Occipital lobe (tissue), 2 donors: Measurements from ENCODE around the gene PPP3CA. TPM values are rescaled to one million over a fixed set of nuclear protein-coding genes. Genes with fewer than 3 reads are reported as not detected.
"Not testable (repeated sequence)": the region's sequence is repeated elsewhere in the genome, so short reads cannot be mapped to it uniquely, and the experiment has no call there.

Source experiments
- DNase-seq: peaks from one replicate; lab custom pipeline; 2025; lab: John Stamatoyannopoulos, UW
- total RNA-seq: library from RNA; depleted of rRNA; stranded (reverse); fragments of >200 nt; gene quantifications from one replicate; pipeline ENCODE4 v1.2.3, GENCODE V29; 2014

PPP3CA gene
- total RNA-seq, 1 donor from 2014 or later = 159 TPM

DNA sequence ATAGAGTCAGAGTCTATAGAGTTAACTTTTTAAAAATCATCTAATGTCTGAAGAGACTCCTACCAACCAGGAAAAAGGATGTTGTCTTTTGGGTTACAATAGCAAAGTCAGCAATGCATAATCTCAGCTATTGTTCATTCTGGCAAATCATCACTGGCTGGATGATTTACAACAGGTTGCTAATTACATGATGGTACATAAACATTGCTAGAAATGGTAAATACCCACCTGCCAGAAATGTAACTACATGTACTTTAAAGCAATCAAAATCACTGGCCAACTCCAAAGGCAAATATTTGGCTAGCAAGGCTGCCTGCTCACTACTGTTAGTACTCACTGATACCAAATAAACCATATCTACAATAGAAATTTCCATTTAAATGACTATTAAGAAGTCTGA lies 91.1 kb downstream of the PPP3CA start:
- DNase-seq = no peak

DNA sequence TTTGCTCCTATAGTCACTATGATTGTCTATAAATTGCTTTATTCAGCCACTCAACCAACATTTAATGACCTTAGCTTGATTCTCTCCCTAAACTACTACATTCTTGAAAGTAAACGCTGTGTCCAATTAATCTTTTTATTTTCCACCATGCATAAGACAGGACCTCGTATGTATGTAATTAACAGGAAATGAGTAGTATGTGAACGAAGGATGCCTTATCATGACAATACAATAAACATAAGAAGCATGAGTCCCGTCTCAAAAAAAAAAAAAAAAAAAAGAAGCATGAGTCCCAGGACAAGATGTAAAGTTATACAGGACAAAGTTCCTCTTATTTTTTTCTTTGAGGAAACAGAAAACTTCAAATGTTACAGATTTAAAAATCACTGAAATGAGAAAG lies 92.5 kb downstream of the PPP3CA start:
- no peak for DNase-seq

- no peak for DNase-seq
These were observed 94.2 kb downstream of the PPP3CA start for GRCh38 chr4:101253121-101253520.

- no peak for DNase-seq
These were observed 94.6 kb downstream of the PPP3CA start for GRCh38 chr4:101252721-101253120.

DNA sequence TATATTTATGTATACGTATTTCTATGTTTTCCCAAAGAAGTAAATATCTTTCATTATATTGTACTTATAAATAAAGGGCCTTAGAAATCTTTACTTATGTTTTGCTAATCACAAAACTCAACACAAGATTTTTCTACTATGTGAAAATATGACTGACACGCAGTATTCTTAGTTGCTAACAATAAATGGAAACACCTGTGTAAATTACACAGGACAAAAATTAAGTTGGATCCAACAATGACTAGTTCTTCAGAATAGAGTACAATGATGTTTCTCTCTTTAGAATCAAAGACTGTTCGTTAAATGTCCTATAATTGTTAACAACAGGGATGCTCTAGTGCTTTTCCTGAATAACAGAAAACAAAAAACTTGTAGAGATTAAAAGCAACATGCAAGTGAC lies 96.1 kb downstream of the PPP3CA start:
- DNase-seq = no peak

DNA sequence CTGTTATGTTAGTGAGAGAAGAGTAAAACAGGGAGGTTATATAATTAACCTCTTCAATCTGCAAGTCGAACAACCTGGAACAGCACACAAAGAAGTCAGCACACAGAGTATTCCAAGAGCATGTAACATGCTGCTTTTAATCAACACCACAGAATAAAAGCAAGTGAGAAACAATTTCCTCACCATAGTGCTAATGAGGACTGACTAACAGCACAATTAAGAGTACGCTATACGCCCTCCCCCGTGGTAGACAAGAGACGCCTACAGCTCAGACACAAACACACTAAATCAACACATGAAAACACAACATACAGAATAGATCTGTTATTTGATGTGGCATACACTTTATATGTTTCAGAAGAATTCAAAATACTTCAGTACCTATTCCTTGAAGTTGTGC lies 103.0 kb downstream of the PPP3CA start:
- no peak for DNase-seq

GRCh38 chr4:101242441-101242840 lies 104.9 kb downstream of the PPP3CA start:
- no peak for DNase-seq

DNA sequence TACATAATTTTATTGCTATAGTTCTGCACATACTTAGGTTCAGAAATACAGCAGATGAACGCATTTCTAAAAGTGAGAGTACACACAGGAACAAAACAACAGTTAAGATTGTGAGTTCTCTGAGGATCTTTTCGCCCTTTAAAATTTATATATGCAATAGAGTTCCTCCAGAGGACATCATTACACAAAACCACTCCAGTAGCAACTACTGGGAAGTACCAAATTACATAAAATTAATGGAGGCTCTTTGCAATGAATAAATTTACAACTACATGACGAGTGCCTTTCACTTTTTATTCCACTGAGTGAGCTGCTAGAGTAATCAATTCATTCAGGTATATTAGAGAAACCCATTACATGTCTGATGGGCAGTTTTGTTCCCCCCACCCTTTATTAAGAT lies 107.2 kb downstream of the PPP3CA start:
- DNase-seq = no peak

- DNase-seq = no peak
These were observed 107.7 kb downstream of the PPP3CA start for GRCh38 chr4:101239665-101240064.

DNA sequence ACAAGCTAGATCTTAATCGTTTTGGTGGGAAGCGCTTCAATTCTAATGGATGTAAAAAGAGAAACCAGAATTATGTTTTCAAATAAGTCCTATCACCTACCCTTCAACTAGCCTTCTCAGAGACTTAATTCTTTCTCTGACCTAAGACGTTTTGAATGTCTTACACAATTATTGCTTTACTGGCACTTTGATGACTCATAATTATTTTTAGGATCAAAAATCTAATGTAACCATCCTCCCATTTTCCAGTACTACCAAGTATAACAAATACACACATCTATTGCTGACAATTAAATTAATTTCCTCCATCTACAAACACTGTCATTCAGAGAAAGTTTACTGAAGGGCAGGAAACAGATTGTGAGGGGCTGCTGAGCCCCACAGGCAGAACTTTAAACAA lies 108.6 kb downstream of the PPP3CA start:
- no peak for DNase-seq

- no peak for DNase-seq
These were observed 109.6 kb downstream of the PPP3CA start for GRCh38 chr4:101237773-101238172.

DNA sequence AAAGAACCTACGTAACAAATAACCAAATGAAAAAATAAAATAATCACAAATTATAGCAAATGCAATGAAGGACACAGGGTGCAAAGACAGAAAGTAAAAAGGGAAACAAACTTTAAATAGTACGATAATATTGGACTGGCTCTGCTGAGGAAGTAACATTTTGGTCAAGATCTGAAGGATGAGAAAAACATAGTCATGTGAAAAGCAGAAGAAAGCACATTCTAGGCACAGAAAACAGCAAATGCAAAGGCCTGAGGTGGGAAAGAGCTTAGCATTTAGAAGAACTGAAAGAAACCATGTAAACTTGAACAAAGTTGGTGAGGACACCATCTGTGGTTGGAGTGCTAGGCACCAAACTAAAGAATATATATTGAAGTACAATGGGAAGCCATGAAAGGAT lies 111.2 kb downstream of the PPP3CA start:
- no peak for DNase-seq

DNA sequence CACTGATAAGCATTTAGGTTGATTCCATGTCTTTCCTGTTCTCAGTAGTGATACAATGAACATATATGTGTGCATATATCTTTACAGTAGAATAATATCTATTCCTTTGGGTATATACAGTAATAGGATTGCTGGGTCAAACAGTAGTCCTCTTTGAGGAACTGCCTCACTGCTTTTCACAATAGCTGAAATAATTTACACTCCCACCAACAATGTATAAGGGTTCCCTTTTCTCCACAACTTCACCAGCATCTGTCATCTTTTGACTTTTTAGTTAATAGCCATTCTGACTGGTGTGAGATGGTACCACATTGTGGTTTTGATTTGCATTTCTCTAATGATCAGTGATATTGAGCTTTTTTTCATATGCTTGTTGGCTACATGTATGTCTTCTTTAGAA lies 113.2 kb downstream of the PPP3CA start:
- not testable (repeated sequence) for DNase-seq

GRCh38 chr4:101232074-101232776 lies 115.1 kb downstream of the PPP3CA start:
- no peak for DNase-seq

GRCh38 chr4:101230801-101231426 lies 116.4 kb downstream of the PPP3CA start:
- no peak for DNase-seq

GRCh38 chr4:101229116-101229515 lies 118.2 kb downstream of the PPP3CA start:
- DNase-seq = no peak

GRCh38 chr4:101227715-101228114 lies 119.6 kb downstream of the PPP3CA start:
- no peak for DNase-seq

GRCh38 chr4:101224358-101225218 lies 122.7 kb downstream of the PPP3CA start:
- DNase-seq = no peak

DNA sequence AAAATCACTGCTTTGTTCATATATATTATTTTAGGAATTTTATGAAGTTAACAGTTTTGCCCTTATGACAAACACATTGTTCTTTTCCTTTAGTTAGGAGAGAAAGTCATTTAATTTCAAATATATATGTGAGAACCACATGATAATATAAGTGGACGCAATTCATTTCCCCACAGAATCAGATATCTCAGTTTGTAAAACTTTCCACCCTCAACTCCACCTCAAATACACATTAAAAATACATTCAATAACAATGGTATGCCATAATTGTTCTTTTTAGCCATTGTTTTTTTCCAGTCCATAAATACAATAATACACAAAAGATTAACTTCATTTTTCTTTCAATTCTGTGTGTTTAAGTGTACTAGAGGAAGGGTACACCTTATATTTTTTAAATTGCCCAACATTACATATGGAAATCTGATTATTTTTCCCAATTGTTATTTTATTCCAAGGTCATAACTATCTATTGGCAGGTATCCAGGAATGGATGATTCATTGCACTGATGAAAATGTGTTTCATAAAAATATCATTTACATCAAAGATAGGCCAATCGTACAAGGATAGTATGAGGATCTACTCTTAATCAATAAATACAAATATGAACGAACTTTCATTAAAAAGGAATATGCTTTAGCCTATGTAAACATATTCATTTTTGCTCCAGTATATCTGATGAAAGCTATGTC lies 125.0 kb downstream of the PPP3CA start:
- no peak for DNase-seq

DNA sequence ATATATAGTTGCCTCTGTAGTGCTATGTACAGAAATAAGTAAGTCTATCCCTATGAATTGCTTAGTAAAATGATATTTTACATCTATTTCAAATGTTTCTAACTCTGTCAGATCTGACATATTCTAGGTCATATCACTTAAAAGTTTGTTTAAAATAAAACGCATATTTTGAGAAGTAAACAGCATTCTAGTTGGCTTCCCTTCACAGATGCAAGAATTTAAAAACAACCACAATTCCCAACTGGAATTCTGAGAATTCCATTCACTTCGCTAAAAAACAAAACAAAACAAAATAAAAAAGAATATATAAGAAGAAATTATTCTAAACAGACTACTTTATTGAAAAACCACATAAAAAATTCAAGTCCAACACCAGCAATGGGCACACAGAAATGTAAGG lies 126.0 kb downstream of the PPP3CA start:
- DNase-seq = no peak

GRCh38 chr4:101218894-101219293 lies 128.4 kb downstream of the PPP3CA start:
- no peak for DNase-seq

DNA sequence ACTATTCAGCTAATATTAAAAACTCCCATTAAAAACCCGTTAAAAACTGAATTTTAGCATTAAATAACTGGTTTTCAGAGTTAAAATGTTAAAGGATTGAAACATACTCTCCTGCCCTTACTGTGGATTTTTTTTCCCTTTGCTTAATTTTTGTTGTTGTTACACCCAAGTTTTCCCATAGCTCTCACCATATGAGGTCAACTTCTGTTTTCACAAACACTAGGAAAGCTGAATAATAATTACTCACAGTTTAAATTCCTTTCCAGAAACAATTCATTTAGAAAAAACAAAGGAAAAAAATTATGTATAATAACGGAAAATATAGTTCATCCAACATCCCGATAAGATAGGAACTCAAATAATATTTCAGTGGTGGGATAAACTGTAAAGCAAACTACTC lies 129.0 kb downstream of the PPP3CA start:
- DNase-seq = no peak
